MM.1S (cell line): Measurements from ENCODE around the gene MAPKAP1.

ENCODE experiments used
- EZH2 ChIP-seq: fragments of 300-600 bp; sonication (generic); optimal IDR thresholded peaks from 2 replicates; pipeline ENCODE3; 2017; ENCODE audit warnings: low read depth, mild to moderate bottlenecking, antibody characterized with exemption, low read length, mixed read lengths
- EZH2phosphoT487 ChIP-seq: fragments of 300-600 bp; sonication (generic); IDR thresholded peaks from 2 replicates; pipeline ENCODE4 v1.6.1; 2018; ENCODE audit warnings: antibody characterized with exemption, low read length
- TF ChIP-seq, protein P1 (sequence below): fragments of 300-600 bp; sonication (generic); IDR thresholded peaks from 2 replicates; pipeline ENCODE4 v1.5.1; 2016; ENCODE audit warnings: antibody characterized with exemption, low read length, mixed read lengths

DNA sequence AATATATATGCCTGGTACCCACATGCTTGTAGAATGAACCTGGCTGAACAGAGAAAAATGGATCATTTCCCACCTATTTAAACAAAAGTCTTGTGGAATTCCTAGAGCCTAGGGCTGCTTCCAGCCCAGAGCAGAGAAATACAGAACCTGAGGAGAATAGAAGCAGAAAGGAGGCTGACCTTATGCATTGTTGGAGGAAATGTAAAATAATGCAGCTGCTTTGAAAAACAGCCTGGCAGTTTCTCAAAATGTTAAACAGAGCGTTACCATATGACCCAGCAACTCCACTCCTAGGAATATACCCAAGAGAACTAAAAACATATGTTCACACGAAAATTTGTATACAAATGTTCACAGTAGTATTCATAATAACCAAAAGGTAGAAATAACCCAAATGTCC lies 15.1 kb downstream of the MAPKAP1 start:
- TF ChIP-seq, protein P1, sequence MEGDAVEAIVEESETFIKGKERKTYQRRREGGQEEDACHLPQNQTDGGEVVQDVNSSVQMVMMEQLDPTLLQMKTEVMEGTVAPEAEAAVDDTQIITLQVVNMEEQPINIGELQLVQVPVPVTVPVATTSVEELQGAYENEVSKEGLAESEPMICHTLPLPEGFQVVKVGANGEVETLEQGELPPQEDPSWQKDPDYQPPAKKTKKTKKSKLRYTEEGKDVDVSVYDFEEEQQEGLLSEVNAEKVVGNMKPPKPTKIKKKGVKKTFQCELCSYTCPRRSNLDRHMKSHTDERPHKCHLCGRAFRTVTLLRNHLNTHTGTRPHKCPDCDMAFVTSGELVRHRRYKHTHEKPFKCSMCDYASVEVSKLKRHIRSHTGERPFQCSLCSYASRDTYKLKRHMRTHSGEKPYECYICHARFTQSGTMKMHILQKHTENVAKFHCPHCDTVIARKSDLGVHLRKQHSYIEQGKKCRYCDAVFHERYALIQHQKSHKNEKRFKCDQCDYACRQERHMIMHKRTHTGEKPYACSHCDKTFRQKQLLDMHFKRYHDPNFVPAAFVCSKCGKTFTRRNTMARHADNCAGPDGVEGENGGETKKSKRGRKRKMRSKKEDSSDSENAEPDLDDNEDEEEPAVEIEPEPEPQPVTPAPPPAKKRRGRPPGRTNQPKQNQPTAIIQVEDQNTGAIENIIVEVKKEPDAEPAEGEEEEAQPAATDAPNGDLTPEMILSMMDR: no peak
- no peak for TF ChIP-seq EZH2
- TF ChIP-seq EZH2phosphoT487: no peak
